ENCODE results near the gene SLC17A5. TPM values are rescaled to one million over a fixed set of nuclear protein-coding genes. Genes with fewer than 3 reads are reported as not detected.

The SLC17A5 gene
- total RNA-seq, 1 donor from 2014 or later, result 18.7 TPM

GRCh38 chr6:73656531-73657145 lies 2.8 kb upstream of the SLC17A5 start:
- no peak for FAIRE-seq

GRCh38 chr6:73655341-73655917 lies 1.6 kb upstream of the SLC17A5 start:
- Histone ChIP-seq H3K36me3 (ENCODE audit: control insufficient read depth, insufficient read depth, low read length) (no peaks in the 10 kb centered on the region), H3K27me3 (ENCODE audit: control insufficient read depth, insufficient read depth, low read length) (no peaks in the 10 kb centered on the region), H3K4me3 (ENCODE audit: low read depth, low read length) (no peak overlapping the region)
- FAIRE-seq (no peak), DNase-seq (ENCODE audit: low read depth) (no peak)
- TF ChIP-seq CTCF (IDR thresholded peaks at IDR 0.05; ENCODE audit: insufficient read depth, low read length, severe bottlenecking), result no peak

More at GRCh38 chr6:73656531-73657145, 2.8 kb upstream of the SLC17A5 start:
- DNase-seq (ENCODE audit: low read depth), result no peak
- H3K36me3 ChIP-seq (ENCODE audit: control insufficient read depth, insufficient read depth, low read length), result no peaks in the 10 kb centered on the region
- no peak for TF ChIP-seq CTCF (IDR thresholded peaks at IDR 0.05; ENCODE audit: insufficient read depth, low read length, severe bottlenecking)
- no peak overlapping the region for H3K4me3 ChIP-seq (ENCODE audit: low read depth, low read length)
- H3K27me3 ChIP-seq (ENCODE audit: control insufficient read depth, insufficient read depth, low read length), result no peaks in the 10 kb centered on the region

GRCh38 chr6:73652637-73653570 lies 888 bp downstream of the SLC17A5 start:
- FAIRE-seq (no peak), DNase-seq (ENCODE audit: low read depth) (peak; percentile 57)
- Histone ChIP-seq H3K36me3 (ENCODE audit: control insufficient read depth, insufficient read depth, low read length) (peaks cover 2% of the 10 kb centered on the region), H3K27me3 (ENCODE audit: control insufficient read depth, insufficient read depth, low read length) (no peaks in the 10 kb centered on the region), H3K4me3 (ENCODE audit: low read depth, low read length) (peak overlapping the region; percentile 99)
- peak; percentile 31 for TF ChIP-seq CTCF (IDR thresholded peaks at IDR 0.05; ENCODE audit: insufficient read depth, low read length, severe bottlenecking)

GRCh38 chr6:73649783-73650182 lies 4.0 kb downstream of the SLC17A5 start:
- no peak for FAIRE-seq
- Histone ChIP-seq H3K4me3 (ENCODE audit: low read depth, low read length) (no peak overlapping the region), H3K36me3 (ENCODE audit: control insufficient read depth, insufficient read depth, low read length) (peaks cover 2% of the 10 kb centered on the region), H3K27me3 (ENCODE audit: control insufficient read depth, insufficient read depth, low read length) (no peaks in the 10 kb centered on the region)
- no peak for DNase-seq (ENCODE audit: low read depth)
- TF ChIP-seq CTCF (IDR thresholded peaks at IDR 0.05; ENCODE audit: insufficient read depth, low read length, severe bottlenecking), result no peak

GRCh38 chr6:73648166-73648565 lies 5.6 kb downstream of the SLC17A5 start:
- Histone ChIP-seq H3K36me3 (ENCODE audit: control insufficient read depth, insufficient read depth, low read length) (peaks cover 2% of the 10 kb centered on the region), H3K27me3 (ENCODE audit: control insufficient read depth, insufficient read depth, low read length) (no peaks in the 10 kb centered on the region), H3K4me3 (ENCODE audit: low read depth, low read length) (no peak overlapping the region)
- FAIRE-seq (no peak), DNase-seq (ENCODE audit: low read depth) (no peak)
- no peak for TF ChIP-seq CTCF (IDR thresholded peaks at IDR 0.05; ENCODE audit: insufficient read depth, low read length, severe bottlenecking)

Data from bronchial epithelial cell (primary cell).